Stimulated activated naive CD8-positive, alpha-beta T cell treated with anti-CD3 and anti-CD28 coated beads, Interleukin-15, Interleukin-2, amounts not matched to agents 100 U/mL and 50 U/mL, for 24 hours (primary cell): ENCODE results near the gene CDH23.

Experiments
- ATAC-seq: fragments of 150-1000 bp; cut with Tn5 transposase; one replicate; pipeline ENCODE4 v1.10.0; 2021
- DNase-seq: peaks from one replicate; pipeline ENCODE4 v3.0.0; 2021

CDH23 gene

DNA sequence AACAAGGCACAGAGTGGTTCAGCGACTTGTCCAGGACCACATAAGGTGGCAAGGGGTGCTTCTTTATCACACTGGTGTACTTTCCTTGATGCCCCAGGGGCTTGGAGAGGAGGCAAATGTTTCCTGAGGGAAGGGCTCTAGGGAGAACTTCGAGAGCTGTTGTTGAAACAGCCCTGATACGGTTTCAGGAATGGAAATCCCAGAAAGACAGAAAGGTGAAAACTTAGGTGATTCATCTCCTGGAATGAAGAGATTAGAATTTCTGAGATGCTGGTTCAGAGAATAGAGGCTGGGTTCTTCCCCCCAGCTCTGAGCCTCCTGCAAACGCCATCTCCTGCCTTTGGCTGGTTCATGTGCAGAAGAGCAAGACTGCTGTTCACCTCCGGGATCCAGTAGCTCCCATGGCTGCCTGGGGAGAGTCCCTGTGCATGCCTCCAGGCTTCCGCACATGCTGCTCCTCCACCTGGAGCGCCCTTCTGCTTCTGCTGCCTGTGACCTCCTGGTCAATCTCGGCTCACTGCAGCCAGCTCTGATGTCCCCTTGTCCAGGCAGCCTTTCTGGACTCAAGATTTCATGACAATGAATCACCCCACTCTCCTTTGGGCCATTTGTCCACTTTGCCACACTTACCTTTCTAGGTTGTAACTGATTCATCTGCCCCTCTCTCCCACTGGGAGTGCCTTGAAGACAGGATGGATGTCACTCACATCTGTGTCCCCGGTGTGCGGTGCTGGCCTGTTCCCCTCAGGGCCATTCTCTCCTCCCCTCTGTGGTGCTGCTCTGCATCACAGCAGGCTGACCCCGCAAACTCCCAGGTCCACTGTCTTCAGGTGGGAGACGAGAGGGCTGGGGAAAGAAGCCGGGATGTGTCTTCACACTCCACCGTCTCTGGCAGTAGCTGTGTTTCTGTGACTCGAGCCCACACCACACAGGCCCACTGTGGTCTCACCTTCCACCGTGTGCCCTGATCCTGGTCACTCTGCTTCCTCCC lies 3.6 kb upstream of the CDH23 start:
- ATAC-seq, result no peak
- DNase-seq, result no peak

DNA sequence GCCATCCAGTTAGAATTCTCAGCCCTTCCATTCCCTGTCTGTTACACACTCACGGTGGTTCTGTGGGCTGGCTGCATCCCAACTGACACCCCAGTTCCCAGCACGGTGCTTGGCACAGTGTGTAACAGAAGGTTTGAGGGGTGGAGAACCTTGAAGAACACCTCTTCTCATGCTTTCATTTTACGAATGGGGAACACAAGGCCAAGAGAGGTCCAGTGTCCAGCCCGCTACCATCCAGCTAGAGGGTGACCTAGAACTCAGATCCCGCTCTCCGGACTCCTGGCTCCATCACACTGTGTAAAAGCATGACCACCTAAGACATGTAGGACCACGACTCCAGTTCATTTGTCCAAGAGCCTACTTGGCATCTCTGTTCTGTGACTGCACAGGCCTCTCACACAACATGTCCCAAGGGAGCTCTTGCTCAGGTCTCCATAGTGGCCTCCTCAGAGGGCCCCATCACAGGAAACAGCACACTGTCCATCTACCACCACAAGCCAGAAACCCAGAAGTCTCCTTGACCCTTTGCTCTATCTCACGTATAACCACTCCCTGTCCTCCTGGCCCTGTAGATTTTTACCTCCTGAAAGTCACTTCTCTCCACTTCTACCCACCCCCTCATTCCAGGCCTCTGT lies 2.8 kb upstream of the CDH23 start:
- no peak for ATAC-seq

DNA sequence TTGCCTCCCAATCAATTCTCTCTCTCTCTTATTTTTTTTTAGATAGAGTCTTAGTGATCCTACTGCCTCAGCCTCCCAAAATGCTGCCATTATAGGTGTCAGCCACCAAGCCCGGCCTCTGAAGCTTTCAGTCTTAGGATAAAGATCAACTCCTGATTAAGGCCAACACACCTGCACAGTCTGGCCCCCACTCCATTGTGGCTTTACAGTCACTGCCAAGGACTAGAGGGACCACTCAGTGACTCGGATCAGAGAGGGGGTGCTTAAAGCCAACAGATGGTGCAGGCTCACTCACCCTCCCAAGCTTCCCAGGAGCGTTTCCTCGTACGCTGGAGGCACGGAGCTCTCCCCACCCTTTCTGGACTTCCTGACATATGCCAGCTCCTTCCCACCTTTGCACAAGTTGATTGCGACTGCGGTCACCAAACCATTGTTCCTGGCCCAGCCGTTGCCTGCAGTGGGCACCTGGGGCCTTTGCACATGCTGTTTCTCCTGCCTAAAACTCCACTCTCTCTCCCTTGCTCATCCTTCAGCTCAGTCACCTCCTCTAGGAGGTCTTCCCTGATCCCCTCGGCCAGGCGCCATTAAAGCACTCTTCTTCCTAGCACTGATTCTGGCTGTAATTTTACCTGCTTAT lies 1.7 kb upstream of the CDH23 start:
- ATAC-seq, result no peak
- no peak for DNase-seq

More for the DNA sequence above, 2.8 kb upstream of the CDH23 start:
- DNase-seq, result no peak

DNA sequence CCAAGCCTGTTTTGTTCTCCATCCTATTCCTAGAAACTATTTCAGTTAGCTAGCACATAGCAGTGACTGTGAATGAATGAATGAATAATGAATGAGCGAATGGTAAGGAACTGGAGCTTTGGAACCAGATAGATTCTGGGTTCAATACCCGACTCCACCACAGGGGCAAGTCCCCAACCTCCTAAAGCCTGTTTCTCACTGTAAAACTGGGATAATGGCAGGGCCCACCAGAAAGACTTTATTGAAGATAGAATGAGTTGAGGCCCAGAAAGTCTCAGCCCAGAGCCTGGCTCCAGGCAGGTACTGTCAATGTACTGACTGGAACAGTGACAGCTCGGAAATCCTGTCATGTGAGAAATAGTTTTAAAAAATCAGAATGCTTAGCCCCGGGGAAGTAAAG lies 1.1 kb upstream of the CDH23 start:
- ATAC-seq (no peak), DNase-seq (no peak)

DNA sequence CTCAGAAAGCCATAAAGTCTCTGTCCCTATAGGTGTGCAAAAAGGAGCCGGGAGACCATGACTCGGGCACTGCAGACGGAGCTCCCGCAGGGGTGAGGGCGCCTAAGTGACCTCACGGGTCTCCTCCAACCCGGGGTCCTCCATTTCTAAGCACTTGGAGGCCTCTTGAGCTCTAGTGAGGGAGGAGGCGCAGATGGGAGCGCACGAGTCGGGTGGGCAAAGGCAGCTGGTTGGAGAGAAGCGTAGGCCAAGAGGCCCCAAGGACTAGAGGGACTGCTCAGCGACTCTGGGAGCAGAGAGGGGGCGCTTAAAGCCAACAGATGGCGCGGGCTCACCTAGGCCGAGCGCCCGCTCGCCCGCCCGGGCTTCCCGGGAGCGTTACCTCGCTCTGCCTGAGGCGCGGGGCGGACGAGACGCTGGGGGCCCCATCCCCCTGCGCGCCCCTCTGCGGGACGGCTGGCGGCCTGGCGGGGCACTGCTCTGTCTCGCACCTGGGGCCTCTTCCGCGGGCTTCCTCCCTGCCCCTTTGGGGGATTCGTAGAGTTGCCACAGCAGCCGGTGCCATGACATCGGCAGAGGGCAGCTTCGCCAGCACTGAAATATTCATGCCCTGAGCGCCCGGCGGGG lies 523 bp upstream of the CDH23 start:
- peak; percentile 75 for ATAC-seq
- DNase-seq, result peak; percentile 55

DNA sequence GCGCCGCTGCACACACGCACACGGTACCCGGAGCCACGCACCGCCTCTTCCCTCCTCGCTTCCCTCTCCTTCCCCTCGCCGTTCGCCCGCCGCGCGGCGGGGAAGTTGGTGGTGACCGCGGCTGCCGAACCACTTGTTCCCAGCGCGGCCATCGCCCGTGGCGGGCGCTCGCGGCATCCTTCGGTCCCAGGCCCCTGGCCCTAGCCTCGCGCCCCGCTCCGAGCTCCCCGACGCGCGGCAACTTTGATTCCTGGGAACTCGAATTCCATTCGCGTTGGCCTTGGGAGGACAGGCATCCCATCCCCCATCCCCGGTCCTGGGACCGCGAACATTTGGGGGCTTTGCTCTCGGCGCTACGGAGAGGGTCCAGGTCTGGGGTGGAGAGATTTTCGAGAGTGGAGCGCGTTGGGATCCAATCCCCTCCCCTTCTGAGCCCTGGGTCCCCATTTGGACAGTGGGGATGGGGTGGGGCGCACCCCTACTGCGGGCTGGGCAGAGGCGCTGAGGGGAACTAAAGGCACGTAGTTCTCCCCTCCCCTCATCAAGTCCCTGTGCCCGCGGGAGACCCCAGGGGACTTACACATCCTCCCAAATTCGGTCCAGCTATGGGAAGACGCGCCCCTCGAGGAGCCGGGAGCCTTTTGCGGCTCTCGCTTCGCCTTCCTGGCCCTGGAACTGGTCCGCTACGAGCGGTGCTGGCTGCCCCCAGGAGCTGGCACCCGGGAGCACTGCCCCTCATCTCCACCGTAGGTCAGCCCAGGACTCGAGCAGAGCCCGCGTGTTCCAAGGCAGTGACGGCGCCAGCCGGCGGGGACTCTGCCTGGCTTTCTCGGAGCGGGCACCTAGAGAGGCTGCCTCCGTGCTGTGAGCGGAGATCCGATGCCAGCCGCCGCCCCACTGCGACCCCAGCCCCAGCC lies 834 bp downstream of the CDH23 start:
- DNase-seq, result no peak
- ATAC-seq, result no peak

DNA sequence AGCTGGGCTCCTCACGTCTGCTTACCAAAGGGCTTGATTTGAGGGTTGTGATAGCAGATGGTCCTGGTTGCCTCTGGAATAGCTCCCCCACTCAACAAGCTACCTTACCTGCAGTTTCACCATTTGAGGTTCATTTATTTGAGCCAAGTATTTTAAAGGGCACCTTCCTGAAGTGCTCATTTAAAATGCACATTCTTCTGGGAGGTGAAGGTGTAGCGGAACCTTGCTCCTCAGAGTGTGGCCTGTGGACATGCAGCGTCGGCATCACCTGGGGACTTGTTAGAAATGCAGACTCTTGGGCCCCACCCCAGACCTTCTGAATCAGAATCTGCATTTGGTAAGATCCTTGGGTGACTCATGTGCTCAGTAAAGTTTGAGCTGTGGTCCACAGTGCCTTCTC lies 2.3 kb downstream of the CDH23 start:
- ATAC-seq, result no peak
- DNase-seq, result no peak

DNA sequence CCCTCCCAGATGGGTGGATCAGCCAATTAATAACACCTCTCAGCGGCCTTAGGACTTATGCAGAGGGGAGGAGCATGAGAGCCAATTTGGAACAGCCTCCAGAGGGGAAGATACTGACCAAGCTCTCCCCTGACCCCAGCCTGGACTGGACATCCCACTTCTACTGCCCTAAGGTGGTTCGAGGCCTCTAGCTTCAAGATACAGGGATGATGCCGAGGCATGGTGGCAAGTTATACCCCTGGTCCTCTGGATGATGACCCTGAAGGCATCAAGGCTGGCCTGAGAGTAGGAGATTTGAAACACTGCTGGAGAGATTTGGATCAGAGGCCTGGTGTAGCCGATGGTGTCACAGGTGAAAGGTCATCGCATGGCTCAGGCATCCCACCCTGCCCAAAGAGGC lies 3.2 kb downstream of the CDH23 start:
- no peak for ATAC-seq
- no peak for DNase-seq

DNA sequence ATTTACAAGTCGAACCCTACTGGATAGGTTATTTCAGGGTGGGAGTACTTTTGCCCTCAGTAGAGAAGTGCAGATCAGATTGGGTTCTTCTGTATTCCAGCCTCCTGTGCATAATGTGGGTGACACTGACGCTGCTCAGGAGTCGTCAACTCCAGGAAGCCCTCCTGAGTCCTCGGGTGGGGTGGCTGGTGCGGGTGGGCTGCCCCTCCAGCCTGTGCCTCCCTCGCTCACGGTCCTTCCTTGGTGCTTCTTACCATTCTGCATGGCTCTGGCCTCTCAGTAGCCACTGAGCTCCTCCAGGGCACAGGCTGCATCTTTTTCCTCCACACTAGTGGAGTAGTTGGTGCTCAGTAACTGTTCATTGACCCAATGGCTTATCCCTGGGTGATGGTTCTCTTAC lies 4.3 kb downstream of the CDH23 start:
- no peak for DNase-seq
- no peak for ATAC-seq

DNA sequence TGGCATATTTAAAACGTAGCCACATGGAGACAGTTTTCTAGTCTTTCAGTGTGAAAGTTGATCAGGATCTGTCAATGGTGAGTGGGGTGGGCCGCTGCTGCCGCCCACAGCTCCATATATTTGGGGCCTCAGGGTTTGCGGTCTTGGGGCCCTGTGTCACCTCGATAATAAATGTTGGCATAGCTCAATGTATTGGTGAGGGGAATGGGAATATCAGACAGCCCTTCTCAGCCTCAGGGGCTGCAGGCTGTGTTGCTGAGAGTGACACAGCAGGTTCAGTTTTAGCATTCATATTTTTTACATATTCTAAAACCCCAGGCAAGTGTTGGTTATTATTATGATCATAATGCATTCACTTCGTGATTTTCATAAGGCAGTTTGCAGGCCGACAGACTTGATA lies 5.3 kb downstream of the CDH23 start:
- no peak for ATAC-seq
- no peak for DNase-seq

DNA sequence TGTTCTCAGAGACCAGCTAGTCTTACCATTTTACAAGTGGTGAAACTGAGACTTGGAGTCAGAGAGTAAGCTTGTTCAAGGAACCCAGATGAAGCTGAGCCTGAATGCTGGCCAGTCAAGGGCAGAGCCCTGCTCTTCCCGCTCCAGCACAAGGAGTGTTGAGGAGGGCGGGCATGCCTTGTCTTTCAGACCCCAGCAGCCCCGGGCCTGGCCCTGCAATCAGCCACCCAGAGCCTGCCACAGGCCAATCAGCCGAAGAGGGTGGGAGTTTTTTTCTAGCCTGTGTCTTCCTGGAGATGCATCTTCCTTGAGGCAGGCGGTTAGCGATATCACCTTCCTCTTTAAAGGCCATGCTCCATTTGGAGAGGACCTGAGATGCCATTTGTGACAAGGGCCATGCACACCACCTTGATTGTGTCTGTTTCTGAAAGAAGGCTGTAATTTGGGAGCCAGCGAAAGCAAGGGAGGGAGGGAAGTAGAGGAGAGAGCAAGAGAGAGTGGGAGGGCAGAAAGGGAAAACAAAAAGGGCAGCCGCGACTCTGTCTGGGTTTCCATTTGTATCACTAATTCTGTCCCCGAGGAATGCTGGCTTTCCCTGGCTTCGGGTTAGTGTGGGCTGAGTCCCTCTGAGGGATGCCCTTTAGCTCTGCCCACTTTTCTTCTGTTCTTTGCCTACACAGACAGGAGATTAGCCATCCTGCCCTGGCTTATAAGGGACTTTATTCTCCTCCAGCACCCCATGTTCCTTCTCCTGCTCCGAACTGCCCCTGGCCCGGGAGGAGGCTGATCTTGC lies 8.0 kb downstream of the CDH23 start:
- ATAC-seq (no peak), DNase-seq (no peak)

DNA sequence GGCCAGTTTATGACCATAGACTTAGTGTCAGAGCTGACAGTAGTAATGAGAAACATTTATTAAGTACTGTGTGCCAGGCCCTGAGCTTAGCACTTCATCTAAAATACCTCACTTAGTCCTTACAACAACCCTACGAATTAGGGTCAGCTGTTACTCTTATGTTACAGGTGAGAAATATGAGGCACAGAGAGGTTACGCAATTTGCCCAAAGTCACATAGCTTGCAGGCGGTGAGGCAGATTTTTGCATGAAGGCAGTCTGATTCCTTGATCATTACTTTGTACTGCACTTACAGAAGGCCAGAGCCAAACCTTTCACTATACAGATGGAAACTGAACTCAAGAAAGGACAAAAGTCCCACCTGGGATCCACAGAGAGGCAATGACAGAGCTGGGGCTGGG lies 10.2 kb downstream of the CDH23 start:
- ATAC-seq (no peak), DNase-seq (no peak)

DNA sequence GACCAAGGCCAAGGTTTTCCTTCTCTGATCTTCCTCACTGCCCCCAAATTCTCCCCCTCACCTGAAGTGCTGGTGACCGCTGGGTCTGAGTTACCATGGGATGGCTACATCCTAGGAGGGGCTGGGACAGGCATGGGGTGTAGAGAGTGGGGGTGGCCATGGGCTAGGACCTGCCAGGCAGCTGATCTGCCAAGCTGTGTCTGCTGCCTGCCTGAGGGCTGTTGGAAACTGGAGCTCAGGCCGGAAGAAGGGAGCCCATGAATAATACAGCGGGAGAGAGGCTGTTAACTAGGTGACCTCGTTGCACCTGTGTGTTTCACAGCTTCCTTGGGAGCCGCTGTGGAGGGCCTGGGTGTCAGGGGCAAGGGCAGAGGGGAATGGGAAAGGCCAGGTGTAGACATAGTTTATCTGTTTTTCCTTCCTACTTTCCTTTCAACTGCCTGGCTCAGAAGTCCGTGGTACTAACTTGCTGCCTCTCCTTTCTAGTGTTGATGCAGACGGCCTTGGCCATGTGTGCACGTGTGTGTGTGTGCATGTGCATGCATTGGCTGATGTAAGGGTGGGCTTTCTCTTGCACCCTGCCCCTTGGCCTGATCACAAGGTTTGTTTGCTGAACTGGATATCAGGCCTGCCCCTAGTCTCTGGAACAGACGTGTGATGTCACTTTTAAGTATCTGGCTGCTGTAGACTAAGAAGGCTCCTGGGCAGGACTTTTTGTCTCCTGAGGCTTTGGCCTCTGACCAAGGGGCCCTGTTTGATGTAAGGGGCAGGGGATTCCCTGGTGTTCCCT lies 11.9 kb downstream of the CDH23 start:
- DNase-seq (no peak), ATAC-seq (no peak)

DNA sequence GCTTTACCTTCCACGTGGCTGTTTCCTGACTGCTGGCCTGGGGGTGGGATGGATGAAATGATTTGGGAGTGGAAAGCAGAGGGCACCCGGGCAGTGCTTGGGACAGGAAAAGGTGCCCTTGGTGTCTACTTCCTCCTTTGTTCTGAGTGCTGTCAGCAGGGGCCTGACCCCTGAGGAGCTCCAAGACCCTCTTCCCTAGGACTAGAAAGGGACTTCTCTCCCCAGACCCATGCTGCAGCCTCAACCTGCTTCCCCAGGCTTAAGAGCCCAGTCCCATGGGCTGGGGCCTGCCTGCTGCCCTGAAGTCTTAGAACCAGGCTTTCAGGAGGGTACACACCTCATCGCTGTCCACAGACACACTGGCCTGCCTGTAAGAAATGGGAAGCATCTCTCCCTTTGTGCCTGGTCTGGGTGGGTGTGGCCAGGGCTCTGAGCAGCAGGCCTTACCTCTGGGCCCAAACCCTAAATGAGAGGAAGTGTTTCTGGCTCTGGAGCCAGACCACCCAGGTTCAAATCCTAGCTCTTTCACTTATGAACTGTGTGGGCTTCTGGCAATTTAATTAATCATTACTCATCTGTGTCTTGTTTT lies 12.9 kb downstream of the CDH23 start:
- no peak for DNase-seq
- ATAC-seq, result no peak

DNA sequence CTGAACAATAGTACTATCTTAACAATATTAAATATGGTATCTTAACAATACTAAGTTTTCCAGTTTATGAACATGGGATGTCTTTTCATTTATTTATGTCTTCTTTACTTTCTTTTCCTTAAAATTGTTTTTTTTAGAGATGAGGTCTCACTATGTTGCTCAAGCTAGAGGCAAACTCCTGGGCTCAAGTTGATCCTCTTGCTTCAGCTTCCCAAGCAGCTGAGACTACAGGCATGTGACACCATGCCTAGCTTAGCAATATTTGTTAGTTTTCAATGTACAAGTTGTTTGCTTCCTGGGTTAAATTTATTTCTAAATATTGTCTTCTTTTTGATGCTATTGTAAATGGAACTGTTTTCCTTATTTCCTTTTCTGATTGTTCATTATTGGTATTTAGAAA lies 16.9 kb downstream of the CDH23 start:
- DNase-seq (no peak), ATAC-seq (no peak)

DNA sequence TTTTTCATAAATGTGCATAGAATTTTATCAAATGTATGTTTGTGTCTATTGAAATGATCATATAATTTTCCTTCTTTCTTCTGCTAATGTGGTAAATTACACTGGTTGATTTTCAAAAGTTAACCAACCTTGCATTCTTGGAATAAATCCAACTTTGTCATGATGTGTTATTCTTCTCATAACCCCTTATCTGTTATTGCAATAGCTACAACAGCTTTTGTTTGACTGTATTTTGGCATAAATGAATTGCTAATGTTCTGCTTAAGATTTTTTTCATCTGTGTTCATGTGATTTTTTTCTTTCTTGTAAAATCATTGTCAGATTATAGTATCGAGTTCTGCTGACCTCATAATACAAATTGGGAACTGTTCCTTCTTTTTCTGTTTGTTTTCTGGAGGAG lies 17.6 kb downstream of the CDH23 start:
- ATAC-seq (no peak), DNase-seq (no peak)

DNA sequence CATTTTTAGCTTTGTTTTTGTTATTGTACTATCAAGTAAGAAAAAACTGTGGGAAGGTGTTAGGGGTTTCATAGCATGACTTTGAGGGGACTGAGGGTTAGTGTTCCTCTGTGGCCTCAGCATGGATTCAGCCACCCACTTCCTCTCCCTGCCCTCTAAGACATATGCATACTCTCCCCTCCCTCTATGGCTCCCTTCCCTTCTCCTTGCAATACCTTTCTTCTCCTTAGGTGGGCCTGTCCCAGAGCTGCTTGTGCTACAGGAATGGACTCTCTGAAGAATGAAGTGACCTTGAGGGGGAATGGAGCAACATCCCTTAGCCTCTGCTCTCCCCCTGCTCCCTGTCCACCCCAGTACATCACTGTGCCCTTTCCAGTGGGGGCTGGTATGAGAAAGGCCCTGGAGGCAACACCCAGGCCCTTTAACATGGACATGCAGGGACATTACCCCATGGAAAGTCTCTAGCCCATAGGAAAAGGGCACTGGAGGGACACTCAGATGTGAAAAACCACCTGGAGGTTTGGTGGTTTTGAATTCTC lies 22.4 kb downstream of the CDH23 start:
- ATAC-seq, result no peak
- DNase-seq, result no peak

DNA sequence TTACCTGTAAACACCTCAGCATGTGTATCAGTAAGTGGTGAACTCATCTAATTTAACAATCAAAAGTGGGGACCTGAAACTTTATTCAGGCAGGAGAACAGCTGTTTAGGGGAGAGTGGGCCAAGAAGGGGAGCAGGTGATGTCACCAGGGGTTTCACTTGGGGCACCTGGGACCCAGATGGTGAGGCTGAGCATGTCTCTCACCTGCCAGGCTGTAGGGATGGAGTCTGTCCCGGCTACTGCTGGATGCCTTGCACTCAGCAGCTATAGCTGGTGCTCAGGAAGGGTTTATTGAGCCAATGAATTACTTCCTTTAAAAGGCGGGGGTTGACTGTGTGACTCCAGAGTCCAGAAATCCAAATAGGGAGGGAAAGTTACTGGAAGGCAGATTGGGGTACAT lies 23.0 kb downstream of the CDH23 start:
- DNase-seq, result no peak
- no peak for ATAC-seq

DNA sequence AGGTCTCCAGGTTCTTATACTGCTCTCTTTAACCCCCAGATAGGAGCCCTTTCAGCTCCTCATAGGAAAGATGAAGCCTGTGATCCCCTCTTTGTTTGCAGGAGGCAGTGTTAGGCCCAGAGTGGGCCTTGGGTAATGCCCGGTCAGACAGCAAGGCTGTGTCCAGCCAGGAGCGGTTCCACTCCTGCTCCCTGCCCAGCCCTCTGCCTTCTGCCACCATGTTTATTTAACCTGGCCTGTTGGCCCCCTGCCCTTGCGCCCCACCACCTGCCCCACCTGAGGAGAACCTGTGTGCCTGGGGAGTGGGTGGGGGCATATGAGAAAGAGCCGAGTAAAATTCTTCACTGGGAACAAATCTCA lies 24.3 kb downstream of the CDH23 start:
- DNase-seq, result no peak
- no peak for ATAC-seq
